Dedifferentiated amniotic fluid mesenchymal stem cell (primary cell): ENCODE data around the gene TIRAP.

Experiments
- DNase-seq: peaks from one replicate; pipeline ENCODE4 v3.0.0-alpha.2; 2016; ENCODE audit errors: extremely low spot score

The TIRAP gene

DNA sequence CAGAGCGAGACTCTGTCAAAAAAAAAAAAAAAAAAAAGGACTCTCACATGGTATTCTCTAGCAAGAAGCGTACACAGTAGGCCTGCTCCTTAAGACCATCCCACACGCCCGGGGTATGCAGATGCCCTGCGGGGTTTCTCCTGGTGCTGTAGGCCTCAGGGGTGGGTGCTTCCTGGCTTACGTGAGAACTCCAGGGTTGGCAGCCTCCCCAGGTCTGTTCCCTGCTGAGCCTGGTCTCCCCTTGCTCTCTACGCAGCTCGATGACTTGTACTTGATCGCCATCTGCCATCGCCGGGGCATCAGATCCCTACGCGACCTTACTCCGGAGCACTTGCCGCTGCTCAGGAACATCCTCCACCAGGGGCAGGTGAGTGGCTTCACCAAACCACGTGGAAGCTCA lies 60.2 kb downstream of the TIRAP start:
- DNase-seq = no peak
